ENCODE measurements around the gene KLHL6. TPM values are rescaled to one million over a fixed set of nuclear protein-coding genes. Genes with fewer than 3 reads are reported as not detected.
"Not testable (repeated sequence)": the region's sequence is repeated elsewhere in the genome, so short reads cannot be mapped to it uniquely, and the experiment has no call there.

KLHL6 gene
- total RNA-seq, 1 experiment from 2014 or later = not detected

- no TSS peak for BruUV-seq (replicated peaks)
- CTCF ChIA-PET = no interaction called here
Observed at GRCh38 chr3:183443395-183444385, 111.8 kb downstream of the KLHL6 start.

GRCh38 chr3:183442994-183443393, 112.5 kb downstream of the KLHL6 start:
- Histone ChIP-seq H3K36me3 (ENCODE audit: insufficient read depth, low read length, poor library complexity, severe bottlenecking) (no peaks in the 10 kb centered on the region), H3K4me1 (ENCODE audit: insufficient read depth, low read length, poor library complexity, severe bottlenecking) (peaks cover under 1% of the 10 kb centered on the region), H3K4me3 (ENCODE audit: low read depth, low read length, poor library complexity, severe bottlenecking) (no peak overlapping the region), H3K27me3 (replicated peaks; ENCODE audit: insufficient read depth, low read depth, low read length, poor library complexity) (no peaks in the 10 kb centered on the region), H3K9me3 (ENCODE audit: low read depth, low read length, poor library complexity, severe bottlenecking) (peaks cover 11% of the 10 kb centered on the region), H3K27ac (ENCODE audit: low read depth, low read length, poor library complexity, severe bottlenecking) (no peak overlapping the region)
- CTCF ChIA-PET = no interaction called here
- intact Hi-C loops (cut with micrococcal nuclease; ENCODE audit: unreplicated experiment) = no loop called here
- BruUV-seq (replicated peaks) = no TSS peak
- POLR2A ChIA-PET (ENCODE audit: low non-redundant PET) = no interaction called here
- no peak for DNase-seq (ENCODE audit: low spot score)
- TF ChIP-seq EZH2 (IDR thresholded peaks at IDR 0.05; ENCODE audit: borderline replicate concordance, low read depth, low read length, poor library complexity, severe bottlenecking) = no peak
- TF ChIP-seq CTCF (conservative IDR thresholded peaks at IDR 0.05; ENCODE audit: low read depth, low read length) = no peak

More at GRCh38 chr3:183443395-183444385, 111.8 kb downstream of the KLHL6 start:
- Histone ChIP-seq H3K36me3 (ENCODE audit: insufficient read depth, low read length, poor library complexity, severe bottlenecking) (no peaks in the 10 kb centered on the region), H3K4me3 (ENCODE audit: low read depth, low read length, poor library complexity, severe bottlenecking) (no peak overlapping the region), H3K27ac (ENCODE audit: low read depth, low read length, poor library complexity, severe bottlenecking) (no peak overlapping the region), H3K4me1 (ENCODE audit: insufficient read depth, low read length, poor library complexity, severe bottlenecking) (peaks cover 5% of the 10 kb centered on the region), H3K9me3 (ENCODE audit: low read depth, low read length, poor library complexity, severe bottlenecking) (peaks cover 11% of the 10 kb centered on the region), H3K27me3 (replicated peaks; ENCODE audit: insufficient read depth, low read depth, low read length, poor library complexity) (no peaks in the 10 kb centered on the region)
- intact Hi-C loops (cut with micrococcal nuclease; ENCODE audit: unreplicated experiment) = no loop called here
- DNase-seq (ENCODE audit: low spot score) = no peak
- TF ChIP-seq CTCF (conservative IDR thresholded peaks at IDR 0.05; ENCODE audit: low read depth, low read length) (no peak), EZH2 (IDR thresholded peaks at IDR 0.05; ENCODE audit: borderline replicate concordance, low read depth, low read length, poor library complexity, severe bottlenecking) (no peak)
- POLR2A ChIA-PET (ENCODE audit: low non-redundant PET) = no interaction called here

- CTCF ChIA-PET; H3K4me1 ChIP-seq (ENCODE audit: insufficient read depth, low read length, poor library complexity, severe bottlenecking); H3K36me3 ChIP-seq (ENCODE audit: insufficient read depth, low read length, poor library complexity, severe bottlenecking); H3K27me3 ChIP-seq (replicated peaks; ENCODE audit: insufficient read depth, low read depth, low read length, poor library complexity); BruUV-seq (replicated peaks); H3K27ac ChIP-seq (ENCODE audit: low read depth, low read length, poor library complexity, severe bottlenecking); intact Hi-C loops (cut with micrococcal nuclease; ENCODE audit: unreplicated experiment); DNase-seq (ENCODE audit: low spot score); POLR2A ChIA-PET (ENCODE audit: low non-redundant PET); H3K4me3 ChIP-seq (ENCODE audit: low read depth, low read length, poor library complexity, severe bottlenecking): not testable (repeated sequence)
- peaks cover 11% of the 10 kb centered on the region for H3K9me3 ChIP-seq (ENCODE audit: low read depth, low read length, poor library complexity, severe bottlenecking)
Observed at GRCh38 chr3:183440521-183440920, 115.0 kb downstream of the KLHL6 start.

All from A673 (cell line).